Embryonic facial prominence (tissue), 1 donor: Measurements from ENCODE around the gene ENOPH1.
A peak's percentile ranks its signal among the peaks of the same experiment; 100 is the strongest.

Experiments used
- DNase-seq: peaks from one replicate; pipeline ENCODE4 v3.0.0-alpha.2; 2016; ENCODE audit errors: extremely low spot score

ENOPH1 gene

DNA sequence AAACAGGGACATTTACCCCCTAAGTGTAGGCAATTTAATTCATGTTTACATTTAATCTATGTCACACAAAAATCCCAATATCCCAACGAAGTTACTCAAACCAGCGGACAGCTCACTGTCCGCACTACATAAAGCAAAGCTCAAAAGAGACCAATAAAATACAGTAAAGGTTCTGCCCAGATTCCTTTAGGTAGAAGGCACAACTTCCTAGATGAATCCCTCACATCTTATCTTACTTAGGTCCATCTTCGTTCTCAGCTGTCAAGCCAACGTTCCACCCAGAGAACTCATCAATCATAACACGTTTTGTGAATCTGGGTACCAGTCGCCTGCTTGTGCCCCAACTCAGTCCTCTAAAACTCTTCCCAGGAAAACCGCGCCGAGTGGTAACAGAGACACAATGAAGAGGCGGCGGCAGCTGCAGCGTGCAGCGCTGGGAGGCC, 1.8 kb upstream of the ENOPH1 start:
- DNase-seq = no peak

DNA sequence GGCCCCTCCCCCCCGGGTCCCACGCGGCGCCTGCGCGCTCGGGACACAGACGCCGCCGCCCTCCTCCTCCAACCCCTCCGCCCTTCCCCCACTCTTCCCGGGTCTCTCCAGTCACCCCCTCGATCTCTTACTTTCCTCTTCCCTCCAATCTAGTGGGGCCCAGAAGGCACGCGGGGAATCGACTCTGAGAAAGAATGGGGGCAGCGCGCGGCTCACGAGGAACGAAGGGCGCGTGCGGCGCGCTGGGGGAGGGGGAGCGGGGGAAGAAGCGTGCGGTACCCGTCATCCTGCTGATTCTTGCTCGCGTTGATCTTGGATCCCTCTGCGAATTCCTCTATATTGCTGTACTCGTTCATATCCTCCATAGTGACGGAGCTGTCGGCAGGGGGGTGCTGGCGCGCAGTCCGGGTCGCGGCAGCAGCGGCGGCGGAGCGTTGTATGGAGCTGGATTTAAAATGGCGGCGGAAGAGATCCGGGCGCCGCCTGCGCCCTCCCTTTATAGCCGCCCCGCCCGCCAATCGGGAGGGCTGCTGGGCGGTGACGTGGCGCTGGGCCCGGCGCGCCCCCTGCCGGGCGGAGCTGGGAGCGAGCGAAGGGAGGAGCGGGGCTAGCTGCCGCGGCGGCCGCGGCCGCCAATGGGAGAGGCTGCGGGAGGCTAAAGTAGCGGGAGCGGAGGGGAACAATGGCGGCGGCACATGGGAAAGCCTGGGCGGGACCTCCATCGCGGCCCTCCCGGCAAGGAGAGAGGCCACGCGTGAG, 1.2 kb upstream of the ENOPH1 start:
- peak; percentile 92 for DNase-seq

DNA sequence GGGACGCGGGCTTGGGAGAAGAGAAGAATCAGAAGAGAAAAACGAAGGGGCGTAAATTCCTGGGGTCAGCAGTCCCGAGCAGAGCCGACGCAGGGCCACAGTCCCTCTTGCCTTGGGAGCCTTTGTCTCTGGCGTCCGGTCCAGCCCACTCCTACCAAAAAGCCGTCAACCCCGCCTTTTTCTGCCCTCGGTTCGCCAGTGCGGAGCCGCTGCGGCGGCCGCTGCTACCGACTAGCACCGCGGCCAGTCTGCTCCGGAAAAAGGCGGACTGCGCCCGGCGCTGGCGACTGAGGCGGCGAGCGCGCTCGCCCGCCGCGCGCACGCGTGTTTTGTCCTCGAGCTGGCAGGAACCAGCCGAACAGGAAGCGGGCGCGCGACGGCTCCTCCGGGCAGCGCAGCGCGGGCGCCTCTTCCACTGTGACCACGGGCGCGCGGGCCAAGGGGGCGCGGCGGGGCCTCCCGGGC, 630 bp upstream of the ENOPH1 start:
- no peak for DNase-seq

DNA sequence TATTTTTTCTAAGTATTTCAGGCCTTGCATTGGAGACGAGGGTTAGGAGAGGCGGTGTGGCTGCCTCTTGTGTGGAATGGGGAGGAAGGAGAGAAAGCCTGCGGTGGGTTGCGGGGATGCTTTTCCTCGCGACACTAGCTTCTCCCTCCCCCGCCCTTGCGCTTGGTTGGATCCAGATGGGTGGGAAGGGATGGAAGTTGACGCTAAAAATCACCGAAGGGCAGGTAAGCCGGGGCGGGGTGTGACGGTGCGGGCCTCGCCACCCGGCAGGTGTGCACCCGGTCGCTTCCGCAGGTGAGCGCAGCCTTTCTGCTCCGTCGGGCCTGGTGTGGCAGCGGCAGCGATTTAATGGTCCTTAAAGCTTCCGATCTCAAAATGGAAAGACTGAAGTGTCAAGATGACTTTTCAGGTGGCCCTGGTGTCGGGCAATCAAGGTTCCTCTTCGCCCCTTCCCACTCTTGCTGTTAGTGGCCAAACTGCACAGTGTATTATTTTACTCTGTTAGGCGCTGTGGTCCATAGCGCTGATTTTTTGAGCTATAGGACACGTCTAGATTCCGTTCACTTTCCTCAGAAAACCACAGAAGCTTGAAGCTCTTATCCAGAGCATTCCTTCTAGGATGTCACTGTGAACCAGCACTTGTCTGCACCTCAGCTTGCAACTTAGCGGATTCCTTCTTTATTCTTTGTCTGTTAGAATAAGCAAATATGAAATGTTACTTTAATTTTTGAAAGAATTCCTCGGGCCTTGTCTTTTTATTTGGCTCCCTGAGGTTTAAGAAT, 765 bp downstream of the ENOPH1 start:
- DNase-seq = no peak

DNA sequence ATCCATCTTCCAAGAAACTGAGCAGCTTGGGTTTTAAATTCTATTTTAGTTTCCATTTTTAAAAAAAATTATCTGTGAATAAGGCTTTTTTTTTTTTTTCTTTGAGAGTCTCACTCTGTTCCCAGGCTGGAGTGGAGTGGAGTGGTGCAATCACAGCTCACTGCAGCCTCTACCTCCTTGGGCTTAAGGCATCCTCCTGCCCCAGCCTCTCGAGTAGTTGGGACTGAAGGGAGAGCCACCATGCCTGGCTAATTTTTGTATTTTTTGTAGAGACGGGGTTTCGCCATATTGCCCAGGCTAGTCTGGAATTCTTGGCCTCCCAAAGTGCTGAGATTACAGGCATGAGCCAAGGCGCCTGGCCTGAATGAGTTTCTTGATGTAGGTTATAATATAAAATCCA, 1.4 kb downstream of the ENOPH1 start:
- DNase-seq = no peak

DNA sequence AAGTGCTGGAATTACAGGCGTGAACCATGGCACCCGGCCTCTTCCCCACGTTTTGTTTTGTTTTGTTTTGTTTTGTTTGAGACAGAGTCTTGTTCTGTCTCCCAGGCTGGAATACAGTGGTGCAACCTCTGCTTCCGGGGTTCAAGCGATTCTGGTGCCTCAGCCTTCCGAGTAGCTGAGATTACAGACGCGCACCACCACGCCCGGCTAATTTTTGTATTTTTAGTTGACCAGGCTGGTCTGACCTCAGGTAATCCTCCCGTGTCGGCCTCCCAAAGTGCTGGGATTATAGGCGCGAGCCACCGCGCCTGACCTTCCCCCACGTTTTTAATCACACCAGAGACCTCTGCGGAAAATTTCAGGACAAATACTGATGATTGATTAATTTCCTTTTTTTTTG, 2.2 kb downstream of the ENOPH1 start:
- DNase-seq = no peak

DNA sequence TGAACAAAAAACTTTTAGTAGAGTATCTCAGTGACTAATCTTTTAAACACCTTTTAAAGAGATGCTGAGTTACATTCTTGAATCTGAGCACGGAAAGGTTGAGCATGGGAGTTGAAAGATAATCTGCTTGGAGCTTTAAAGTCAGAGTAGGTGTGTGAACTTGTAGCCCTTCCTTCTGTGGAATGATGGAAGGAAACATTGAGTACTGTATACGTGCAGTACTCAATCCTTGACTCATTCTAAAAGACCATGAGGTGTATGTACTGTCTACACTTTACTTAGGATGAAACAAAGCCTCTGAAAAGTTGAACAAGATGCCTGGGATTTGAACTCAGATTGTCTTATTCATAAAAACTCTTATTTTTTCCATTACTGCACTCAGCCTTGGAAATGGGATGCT, 3.4 kb downstream of the ENOPH1 start:
- DNase-seq = no peak

DNA sequence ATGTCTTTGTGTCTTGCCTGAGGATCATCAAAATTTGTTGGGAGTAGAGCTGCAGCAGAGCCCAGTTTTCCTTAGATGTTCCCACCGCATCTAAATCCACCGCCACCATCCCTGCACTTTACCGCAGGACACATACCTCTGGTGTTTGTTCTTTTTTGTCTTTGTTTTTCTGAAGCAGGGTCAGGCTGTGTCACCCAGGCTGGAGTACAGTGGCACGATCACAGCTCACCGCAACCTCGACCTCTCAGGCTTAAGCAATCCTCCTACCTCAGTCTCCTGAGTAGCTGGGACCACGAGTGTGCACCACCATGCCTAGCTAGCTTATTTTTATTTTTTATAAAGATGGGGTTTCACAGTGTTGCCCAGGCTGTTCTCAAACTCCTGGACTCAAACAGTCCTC, 4.6 kb downstream of the ENOPH1 start:
- DNase-seq = no peak

DNA sequence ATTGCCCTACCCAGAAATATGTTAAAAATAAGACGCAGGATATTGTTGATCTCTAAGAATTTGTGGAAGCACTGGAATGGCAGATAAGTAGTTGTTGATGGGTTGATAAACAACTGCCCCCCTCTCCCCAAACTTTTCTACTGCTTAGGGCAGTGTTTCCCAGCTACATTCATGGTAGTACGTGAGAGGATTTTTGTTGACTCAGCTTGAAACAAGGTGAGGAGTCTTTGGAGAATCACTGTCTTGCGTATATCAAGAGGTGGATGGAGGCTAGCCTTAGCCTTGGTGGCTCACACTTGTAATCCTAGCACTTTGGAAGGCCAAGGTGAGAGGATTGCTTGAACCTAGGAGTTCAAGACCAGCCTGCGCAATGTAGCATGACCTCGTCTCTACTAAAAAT, 5.7 kb downstream of the ENOPH1 start:
- DNase-seq = no peak

DNA sequence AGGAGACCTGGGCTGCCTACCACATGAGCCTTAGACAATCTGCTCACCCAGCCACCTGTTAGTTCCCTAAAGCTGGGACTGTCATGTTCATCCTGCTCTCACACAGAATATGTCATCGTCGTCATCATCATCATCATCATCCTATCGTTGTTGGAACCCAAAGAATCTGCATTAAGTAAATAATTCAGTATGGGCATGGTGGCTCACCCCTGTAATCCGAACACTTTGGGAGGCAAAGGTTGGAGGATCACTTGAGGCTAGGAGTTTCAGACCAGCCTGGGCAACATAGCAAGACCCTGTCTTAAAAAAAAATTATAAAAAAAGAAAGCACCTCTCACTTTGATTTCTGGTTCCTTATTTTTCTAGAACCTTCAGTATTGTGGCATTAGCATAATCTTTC, 6.4 kb downstream of the ENOPH1 start:
- no peak for DNase-seq

DNA sequence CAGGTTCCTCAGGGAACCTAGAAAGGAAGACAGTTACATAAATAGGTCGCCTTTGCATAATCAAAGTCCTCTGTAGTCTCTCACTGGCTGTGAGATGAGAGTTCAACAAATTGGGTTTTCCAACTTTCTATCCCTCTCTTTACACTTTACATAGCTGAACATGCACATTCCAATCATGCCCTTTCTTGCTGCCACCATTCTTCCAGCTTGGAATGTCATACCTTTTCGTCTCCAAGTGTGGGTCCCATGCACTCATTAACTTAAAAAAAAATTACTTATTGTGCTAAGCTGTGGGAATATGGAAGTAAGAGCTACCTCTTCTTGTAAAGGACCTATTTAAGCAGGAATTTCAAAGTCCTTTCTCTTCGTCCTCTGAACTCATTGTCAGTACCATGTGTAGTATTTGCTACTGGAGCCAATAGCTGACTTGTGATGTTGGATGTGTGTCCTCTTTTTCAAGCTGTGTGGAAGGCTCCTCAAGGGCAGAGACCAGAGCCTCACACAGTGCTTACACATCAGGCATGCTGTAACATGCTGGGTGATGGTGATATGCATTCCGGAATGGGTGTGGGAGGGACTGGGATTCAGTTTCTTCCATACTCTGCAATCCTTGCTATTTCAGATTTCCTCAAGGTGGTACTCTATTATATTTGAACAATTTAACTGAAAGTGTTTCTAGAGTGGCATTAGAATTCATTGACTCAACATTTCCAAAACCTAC, 7.1 kb downstream of the ENOPH1 start:
- no peak for DNase-seq

DNA sequence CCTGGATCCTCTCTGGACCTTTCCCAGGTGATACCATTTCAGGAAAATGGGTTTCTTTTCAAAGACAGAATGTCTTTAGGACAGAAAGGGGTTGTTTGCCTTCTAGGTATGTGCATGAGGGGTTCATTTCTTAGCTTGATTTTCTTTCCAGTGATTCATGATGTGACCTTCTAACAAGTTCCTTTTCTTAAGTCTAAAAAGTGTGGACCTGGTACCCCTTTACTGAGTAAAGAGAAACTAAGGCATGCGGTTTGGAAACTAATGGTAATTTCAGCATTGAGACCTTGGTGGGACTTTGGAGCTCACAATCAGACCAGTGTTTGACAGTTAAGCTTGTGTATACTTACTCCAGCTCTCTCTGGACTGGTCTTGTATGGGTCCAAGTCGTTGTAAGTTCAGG, 8.7 kb downstream of the ENOPH1 start:
- no peak for DNase-seq

DNA sequence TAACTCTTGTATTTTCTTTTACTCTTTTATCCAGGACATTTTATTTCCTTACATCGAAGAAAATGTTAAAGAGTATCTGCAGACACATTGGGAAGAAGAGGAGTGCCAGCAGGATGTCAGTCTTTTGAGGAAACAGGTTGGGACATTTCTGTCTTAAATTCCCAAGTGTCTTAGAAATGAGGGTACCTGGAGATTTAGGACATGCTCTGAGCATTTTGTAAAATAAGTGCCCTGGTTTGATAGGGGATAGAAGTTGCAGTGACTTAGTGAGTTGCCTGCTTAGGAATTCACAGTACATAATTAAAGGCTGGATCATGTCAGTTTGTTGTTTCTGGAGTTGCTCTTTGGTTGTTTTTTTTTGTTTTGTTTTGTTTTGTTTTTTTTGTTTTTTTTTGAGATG, 17.5 kb downstream of the ENOPH1 start:
- no peak for DNase-seq

DNA sequence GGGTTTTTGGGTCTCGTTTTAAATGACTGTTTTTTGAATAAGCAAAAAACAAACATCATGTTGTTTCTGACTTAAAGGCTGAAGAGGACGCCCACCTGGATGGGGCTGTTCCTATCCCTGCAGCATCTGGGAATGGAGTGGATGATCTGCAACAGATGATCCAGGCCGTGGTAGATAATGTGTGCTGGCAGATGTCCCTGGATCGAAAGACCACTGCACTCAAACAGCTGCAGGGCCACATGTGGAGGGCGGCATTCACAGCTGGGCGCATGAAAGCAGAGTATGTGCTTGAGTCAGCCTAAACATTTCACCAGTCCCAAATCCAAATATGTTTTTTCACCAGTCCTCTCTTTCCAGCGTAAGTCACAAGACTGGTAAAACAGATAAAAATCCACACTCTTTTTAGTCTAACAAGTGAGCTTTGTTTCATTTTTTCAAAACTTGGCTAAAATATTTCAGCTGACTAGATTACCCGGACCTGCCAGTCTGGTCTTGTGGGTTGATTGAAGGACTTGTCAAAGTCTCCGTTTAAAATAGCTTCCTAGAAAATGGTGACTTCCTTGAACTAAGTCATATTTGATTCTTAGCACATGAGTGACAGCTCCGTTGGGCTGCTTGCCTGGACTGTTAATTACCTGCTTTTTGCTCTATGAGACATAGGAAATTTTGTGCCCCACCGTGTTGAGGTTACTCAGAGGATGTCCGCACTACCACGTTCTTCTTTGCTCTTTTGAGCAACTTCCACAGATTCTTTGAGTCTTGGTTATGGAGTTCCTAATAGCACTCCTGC, 20.8 kb downstream of the ENOPH1 start:
- DNase-seq = no peak

DNA sequence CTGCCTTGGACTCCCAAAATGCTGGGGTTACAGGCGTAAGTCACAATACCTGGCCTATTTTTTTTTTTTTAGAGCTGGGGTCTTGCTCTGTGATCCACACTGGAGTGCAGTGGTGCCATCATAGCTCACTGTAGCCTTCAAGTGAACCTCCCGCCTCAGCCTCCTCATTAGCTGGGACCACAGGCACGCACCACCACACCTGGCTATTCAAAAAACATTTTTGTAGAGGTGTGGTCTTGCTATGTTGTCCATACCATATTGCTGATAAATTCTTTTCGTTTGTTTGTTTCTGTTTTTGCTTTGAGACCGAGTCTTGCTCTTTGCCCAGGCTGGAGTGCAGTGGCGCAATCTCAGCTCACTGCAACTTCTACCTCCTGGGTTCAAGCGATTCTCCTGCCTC, 21.6 kb downstream of the ENOPH1 start:
- no peak for DNase-seq

DNA sequence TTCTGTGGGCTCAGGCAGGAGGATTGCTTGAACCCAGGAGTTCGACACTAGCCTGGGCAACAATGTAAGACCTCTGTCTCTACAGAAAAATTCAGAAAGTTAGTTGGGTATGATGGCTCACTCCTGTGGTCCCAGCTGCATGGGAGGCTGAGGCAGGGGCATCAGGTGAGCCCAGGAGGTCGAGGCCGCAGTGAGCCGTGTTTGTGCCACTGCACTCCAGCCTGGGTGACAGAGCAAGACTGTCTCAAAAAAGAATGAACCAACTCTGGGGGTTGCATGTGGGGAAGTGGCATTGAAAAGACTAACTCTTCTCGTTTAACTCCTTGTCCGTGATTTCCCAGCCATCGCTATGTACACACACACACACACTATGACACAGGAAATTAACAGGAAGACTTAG, 26.9 kb downstream of the ENOPH1 start:
- no peak for DNase-seq

DNA sequence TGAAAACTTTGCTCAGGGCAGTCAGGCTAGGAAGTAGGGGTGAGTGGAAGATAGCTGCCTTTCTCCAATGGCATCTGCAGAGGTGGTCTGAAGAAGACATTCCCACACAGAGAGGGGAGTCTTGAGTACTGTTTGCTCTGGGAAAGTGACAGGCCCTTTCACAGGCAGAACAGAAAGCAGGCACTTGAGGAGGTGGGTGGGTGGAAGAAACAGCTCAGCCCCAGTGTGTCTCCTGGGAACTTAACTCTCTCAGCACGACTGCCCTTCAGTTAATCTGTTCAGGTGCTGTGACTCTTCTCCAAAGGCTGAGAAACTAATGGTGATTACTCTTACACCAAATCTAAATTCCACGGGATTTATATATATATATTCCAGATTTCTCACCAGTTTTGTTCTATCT, 28.3 kb downstream of the ENOPH1 start:
- no peak for DNase-seq

DNA sequence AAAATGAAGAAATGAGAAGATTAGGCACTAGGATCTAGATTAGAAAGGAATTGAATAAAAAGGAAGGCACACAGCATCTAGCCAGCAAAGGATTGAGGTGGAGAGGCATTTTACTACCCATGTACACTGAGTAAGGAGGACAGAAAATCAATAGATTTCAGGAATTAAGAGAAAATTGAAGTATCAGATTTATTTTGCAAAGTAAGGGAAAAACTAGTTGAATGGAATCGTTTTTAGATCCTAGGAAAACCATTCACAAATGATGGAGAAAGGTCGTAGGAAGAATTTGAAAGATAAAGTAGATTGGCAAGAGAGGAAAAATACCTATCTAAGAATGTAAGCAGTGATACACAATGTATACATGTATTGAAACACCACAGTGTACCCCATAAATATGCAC, 31.3 kb downstream of the ENOPH1 start:
- no peak for DNase-seq

DNA sequence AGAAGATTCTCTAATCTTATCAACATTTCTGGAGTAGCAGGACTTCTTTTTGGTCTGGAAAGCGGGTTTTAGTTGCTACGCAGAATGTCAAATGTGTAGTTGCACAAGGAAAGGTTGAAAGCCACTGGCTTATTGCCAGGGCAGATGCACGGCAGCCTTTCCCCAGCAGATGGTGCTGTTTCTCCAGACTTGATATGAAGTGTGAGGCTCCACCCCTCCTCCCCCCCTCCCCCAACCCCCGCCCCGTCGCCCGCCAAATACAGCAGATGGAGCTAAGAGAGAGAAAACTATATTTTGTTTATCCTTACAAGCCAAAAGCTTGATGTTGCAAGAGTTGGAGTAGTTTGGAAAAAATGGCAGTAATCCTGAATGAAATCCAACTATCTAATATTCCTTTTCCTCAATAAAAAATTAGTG, 32.0 kb downstream of the ENOPH1 start:
- peak; percentile 68 for DNase-seq

DNA sequence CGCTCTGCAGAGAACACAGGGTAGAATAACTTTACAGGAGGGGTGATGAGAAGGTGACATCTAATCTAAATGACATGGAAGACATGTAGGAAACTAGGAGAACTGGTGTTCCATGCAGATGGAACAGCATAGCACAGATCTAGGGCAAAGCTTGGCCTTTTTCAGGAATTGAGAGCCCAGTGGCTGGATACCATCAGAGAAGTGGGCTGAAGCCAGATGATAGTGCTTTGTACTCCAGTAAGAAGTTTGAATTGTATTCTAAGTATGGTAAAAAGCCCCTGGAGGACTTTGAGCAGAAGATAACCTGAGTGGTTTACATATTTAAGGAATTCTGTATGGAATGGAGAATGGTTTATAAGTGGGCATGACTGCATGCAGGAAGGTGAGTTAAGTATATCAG, 32.8 kb downstream of the ENOPH1 start:
- no peak for DNase-seq

DNA sequence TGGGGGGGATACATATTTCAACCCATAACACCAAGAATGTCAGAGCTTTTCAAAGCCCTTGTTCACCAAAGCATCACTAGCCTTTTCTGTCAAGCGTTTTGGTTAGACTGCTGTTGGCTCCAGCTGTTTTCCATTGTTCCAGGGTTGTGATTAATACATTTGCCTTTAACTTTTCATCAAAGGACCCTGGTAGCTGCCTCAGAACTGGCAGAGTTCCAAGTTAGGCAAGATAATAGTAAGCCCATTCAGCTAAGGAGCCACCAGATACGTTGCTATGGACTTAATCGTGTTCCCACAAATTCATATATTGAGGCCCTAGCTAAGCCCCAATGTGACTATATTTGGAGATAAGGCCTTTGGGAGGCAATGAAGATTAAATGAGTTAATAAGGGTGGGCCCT, 37.1 kb downstream of the ENOPH1 start:
- no peak for DNase-seq
